ENCODE measurements around the gene EYS. TPM values are rescaled to one million over a fixed set of nuclear protein-coding genes. Genes with fewer than 3 reads are reported as not detected.

EYS gene
- total RNA-seq, 1 donor from 2014 or later = 0.06 TPM

GRCh38 chr6:63926258-63926780 is 1780.7 kb downstream of the EYS start:
- no peak overlapping the region for H3K4me3 ChIP-seq (ENCODE audit: low read depth, low read length)
- DNase-seq (ENCODE audit: low read depth) = no peak
- no peak for TF ChIP-seq CTCF (conservative IDR thresholded peaks at IDR 0.05; ENCODE audit: low read depth, low read length)

GRCh38 chr6:63923139-63923739 is 1783.8 kb downstream of the EYS start:
- H3K4me3 ChIP-seq (ENCODE audit: low read depth, low read length) = no peak overlapping the region
- peak; percentile 54 for TF ChIP-seq CTCF (conservative IDR thresholded peaks at IDR 0.05; ENCODE audit: low read depth, low read length)
- DNase-seq (ENCODE audit: low read depth) = no peak

GRCh38 chr6:63919556-63920110 is 1787.4 kb downstream of the EYS start:
- H3K4me3 ChIP-seq (ENCODE audit: low read depth, low read length) = no peak overlapping the region
- no peak for TF ChIP-seq CTCF (conservative IDR thresholded peaks at IDR 0.05; ENCODE audit: low read depth, low read length)
- DNase-seq (ENCODE audit: low read depth) = no peak

GRCh38 chr6:63912887-63913286 is 1794.1 kb downstream of the EYS start:
- no peak for DNase-seq (ENCODE audit: low read depth)
- H3K4me3 ChIP-seq (ENCODE audit: low read depth, low read length) = no peak overlapping the region
- TF ChIP-seq CTCF (conservative IDR thresholded peaks at IDR 0.05; ENCODE audit: low read depth, low read length) = no peak

GRCh38 chr6:63910863-63911551 is 1796.0 kb downstream of the EYS start:
- H3K4me3 ChIP-seq (ENCODE audit: low read depth, low read length) = no peak overlapping the region

GRCh38 chr6:63904650-63905248 is 1802.3 kb downstream of the EYS start:
- no peak for TF ChIP-seq CTCF (conservative IDR thresholded peaks at IDR 0.05; ENCODE audit: low read depth, low read length)
- DNase-seq (ENCODE audit: low read depth) = no peak
- H3K4me3 ChIP-seq (ENCODE audit: low read depth, low read length) = no peak overlapping the region

More at GRCh38 chr6:63910863-63911551, 1796.0 kb downstream of the EYS start:
- no peak for TF ChIP-seq CTCF (conservative IDR thresholded peaks at IDR 0.05; ENCODE audit: low read depth, low read length)
- no peak for DNase-seq (ENCODE audit: low read depth)

Data from epithelial cell of proximal tubule (primary cell).